ENCODE data around the gene PDS5B.

PDS5B gene

DNA sequence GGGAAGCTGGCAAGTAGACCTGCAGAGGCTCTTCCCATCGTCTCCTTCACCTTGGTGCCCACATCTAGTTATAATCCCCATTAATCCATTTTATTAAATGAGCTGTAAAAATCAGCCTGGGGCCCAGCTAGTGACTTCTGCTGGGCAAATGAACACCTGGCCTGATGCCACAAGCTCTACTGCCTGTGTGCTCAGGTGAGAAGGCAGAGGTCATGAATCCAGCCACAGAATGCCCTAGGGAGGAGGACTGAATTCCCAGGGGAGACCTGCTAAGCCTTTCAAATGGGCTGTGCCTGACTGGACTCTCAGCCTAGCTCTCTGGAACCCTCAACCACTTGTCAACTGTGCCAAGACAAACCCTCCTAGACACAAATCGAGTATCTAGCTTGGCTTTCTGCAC is 74.0 kb downstream of the PDS5B start:
- TF ChIP-seq GATA2 (IDR thresholded peaks at IDR 0.05; ENCODE audit: low read depth, low read length) (no peak), GATA3 (IDR thresholded peaks at IDR 0.05; ENCODE audit: low read depth, low read length) (no peak)

DNA sequence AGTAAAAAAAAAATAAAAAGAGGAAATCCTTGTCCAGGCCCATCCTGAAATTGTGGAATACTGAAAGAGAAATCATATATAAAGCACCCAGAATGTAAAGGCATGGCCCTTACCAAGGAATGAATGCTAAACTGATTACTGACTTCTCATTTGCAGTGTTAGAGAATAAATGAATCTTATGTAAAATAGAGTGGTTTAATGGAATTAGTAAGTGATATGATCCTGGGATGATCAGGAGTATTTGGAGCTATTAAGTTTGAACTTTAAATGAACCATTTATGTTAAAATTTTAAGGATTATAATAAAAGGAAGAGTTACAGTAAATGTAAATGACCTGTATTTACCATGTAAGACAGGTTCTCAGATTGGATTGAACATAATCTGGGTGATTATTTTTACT is 75.4 kb downstream of the PDS5B start:
- TF ChIP-seq GATA3 (IDR thresholded peaks at IDR 0.05; ENCODE audit: low read depth, low read length) (no peak), GATA2 (IDR thresholded peaks at IDR 0.05; ENCODE audit: low read depth, low read length) (no peak)

DNA sequence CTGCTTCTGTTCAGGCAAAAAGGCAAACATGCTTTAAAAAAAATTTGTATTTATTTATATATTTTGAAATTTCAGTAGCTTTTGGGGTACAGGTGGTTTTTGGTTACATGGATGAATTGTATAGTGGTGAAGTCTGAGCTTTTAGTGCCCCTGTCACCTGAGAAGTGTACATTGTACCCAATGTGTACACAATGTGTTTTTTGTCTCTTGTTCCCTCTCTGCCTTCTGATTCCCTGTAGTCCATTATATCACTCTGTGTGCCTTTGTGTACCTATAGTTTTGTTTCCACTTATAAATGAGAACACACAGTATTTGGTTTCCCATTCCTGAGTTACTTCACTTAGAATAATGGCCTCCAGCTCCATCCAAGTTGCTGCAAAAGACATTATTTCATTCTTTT is 77.4 kb downstream of the PDS5B start:
- TF ChIP-seq GATA2 (IDR thresholded peaks at IDR 0.05; ENCODE audit: low read depth, low read length) (no peak), GATA3 (IDR thresholded peaks at IDR 0.05; ENCODE audit: low read depth, low read length) (no peak)

DNA sequence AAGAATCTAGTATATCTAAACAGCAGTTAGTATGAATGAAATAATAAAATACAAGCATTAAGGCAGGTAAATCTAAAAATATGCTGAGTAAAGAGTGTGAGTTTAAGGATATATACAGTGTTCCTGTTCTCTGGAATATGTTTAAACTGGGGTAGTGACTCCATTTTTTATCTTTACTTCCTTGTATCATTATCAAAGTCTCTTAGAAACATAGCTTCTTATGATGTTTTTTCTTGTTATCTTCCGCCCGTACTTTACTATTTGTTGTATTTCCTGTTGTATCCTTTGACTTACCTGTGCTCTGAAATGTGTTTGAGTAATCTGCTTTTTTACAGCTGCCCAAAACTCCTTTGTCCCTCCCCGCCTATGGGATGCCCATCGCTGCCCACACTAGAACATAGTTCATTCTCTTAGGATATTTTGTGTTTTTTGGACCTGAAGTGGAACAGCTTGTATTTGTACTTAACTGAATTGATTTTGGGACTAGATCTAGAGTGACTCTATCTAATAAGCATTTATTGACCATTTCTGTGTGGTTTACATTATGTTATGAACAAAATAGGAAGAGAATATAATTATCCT is 80.8 kb downstream of the PDS5B start:
- TF ChIP-seq GATA3 (IDR thresholded peaks at IDR 0.05; ENCODE audit: low read depth, low read length): no peak
- no peak for TF ChIP-seq GATA2 (IDR thresholded peaks at IDR 0.05; ENCODE audit: low read depth, low read length)

DNA sequence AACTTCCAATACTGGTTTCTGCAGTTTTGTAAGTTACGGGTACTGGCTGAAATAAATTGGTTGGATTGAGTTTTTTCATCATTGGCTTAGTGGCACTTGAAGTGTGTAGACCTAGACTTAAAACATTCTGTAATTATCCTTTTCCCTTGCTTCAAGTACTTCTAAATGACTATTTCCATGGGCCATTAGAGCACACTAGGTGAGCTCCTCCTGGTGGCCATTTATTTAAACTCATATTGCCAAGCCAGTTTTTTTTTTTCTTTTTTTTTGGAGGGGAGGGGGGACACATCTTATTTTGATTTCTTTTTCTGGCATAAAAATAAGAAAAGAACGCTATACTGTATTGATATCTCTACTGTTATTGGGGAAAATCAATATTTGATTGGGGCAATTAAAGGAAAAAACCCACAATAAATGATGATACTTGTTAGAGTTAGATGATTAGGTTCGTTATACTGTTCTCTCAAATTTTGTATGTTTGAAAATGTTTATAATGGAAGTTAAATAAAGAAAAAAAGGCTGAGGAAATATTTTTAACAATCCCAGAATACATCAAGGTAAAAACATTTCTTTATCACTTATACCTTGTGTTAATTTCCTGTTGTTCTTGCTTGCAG is 82.9 kb downstream of the PDS5B start:
- TF ChIP-seq GATA2 (IDR thresholded peaks at IDR 0.05; ENCODE audit: low read depth, low read length) (no peak), GATA3 (IDR thresholded peaks at IDR 0.05; ENCODE audit: low read depth, low read length) (no peak)

DNA sequence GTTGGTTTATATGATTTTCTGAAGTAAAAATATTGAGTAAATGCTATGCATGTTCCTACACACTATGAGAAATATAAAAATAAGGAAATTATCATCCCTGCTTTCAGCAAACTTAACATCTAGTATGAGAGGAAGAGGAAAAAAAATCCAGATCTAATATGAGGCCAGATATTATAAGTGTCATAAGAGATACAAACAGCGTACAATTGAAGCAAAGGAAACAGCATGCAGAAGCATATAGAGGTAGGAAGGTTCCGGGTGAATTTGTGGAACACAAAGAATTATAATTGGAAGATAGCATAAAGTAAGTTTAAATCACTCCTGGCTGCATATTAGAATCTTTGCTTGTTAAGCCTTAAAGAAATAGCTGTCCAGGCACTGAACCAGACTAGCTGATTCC is 88.3 kb downstream of the PDS5B start:
- TF ChIP-seq GATA2 (IDR thresholded peaks at IDR 0.05; ENCODE audit: low read depth, low read length) (no peak), GATA3 (IDR thresholded peaks at IDR 0.05; ENCODE audit: low read depth, low read length) (no peak)

DNA sequence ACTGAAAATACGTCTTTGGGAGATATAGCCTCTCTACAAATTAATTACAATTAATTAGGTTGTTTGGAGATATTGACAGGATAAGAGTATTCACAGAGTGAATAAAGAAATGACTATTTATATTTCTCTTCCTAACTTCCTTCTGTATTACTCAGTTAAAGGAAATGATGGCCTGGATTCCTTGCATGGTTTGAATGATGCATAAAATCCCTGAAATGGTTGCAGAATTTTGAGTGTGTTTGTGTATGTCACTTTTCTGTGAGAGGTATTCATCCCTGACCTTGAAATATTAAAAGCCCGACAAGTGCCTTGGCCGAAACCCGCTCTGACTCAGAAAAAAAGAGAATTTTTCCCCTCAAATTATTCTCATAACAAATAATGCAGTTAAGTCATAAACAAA is 90.0 kb downstream of the PDS5B start:
- TF ChIP-seq GATA3 (IDR thresholded peaks at IDR 0.05; ENCODE audit: low read depth, low read length) (no peak), GATA2 (IDR thresholded peaks at IDR 0.05; ENCODE audit: low read depth, low read length) (no peak)

DNA sequence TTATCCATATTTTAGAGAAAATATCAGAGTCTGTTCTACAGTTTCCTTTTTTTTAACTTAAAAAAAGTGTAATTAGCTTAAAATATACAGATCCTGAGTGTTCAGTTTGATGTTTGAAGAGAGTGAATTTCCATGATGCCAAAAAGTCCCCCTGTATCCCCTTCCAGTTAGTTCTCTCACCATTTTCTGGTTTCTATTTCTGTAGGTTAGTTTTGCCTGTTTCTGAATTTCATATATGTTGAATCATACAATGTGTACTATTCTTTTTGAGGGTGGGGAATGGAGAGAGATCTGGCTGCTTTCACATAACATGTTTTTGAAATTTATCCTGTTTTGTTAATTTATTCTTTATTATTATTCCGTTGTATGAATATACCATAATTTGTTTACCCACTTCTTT is 95.9 kb downstream of the PDS5B start:
- TF ChIP-seq GATA2 (IDR thresholded peaks at IDR 0.05; ENCODE audit: low read depth, low read length): no peak
- TF ChIP-seq GATA3 (IDR thresholded peaks at IDR 0.05; ENCODE audit: low read depth, low read length): no peak

DNA sequence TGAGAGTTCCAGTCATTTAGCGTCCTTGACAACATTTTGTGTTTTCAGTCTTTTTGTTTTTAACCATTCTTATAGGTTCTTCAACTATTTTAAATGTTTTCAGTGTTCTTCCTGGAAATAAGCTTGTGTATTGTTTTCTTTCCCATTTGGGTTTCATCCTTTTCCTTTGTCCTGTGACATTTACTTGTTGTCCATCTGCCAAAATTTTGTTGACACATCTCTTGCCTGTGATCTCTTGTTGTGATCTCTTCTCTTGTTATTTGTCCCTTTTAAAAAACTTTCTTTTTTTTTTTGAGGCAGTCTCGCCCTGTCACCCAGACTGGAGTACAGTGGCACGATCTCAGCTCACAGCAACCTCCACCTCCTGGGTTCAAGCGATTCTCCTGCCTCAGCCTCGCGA is 96.5 kb downstream of the PDS5B start:
- TF ChIP-seq GATA2 (IDR thresholded peaks at IDR 0.05; ENCODE audit: low read depth, low read length) (no peak), GATA3 (IDR thresholded peaks at IDR 0.05; ENCODE audit: low read depth, low read length) (no peak)

DNA sequence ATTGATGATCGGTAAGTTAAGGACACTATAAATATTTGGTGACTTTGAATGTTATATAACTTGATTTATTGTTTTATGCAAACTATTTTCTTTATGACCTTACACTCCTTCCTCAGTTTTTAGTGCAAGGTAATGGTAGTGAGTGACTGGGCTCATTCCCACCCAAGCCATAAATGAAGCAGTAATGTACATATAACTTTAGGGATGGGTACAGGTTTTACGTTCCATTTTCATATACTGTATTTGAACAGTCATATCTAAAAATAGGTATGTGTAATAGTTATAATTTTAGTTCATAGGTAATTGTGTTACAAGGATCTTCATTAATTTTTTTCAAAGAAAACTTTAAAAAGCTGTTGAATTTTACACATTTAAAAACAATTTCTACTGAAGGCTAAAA is 101.0 kb downstream of the PDS5B start:
- no peak for TF ChIP-seq GATA2 (IDR thresholded peaks at IDR 0.05; ENCODE audit: low read depth, low read length)
- no peak for TF ChIP-seq GATA3 (IDR thresholded peaks at IDR 0.05; ENCODE audit: low read depth, low read length)

DNA sequence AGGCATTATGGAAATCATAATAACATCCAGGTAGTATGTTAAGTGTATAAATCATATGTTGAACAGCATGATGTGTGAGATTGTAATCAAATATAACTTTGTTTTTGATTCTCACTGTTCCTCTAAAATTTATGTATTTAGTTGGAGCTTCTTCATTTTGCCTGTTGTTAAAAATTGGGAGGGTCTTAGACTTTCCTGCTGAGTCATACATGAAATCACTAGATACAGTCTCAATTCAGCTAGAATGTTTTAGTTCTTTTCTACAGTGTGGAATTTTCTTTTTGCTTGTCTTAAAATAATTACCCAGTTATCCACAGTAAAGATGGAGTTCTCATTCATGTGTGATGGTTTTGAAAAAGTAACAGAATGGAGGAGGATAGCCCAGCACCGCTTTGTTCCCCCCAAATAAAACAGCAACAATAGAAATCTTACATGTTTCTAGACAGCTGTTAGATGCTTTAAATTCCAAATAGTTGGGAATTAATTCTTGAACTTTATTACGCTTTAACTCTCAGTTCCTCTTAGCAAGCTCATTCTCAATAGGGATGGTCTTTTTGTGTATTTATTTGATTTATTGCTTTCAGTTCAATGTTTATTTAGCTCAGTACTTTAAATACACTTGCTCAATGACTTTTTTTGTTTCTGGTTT is 109.5 kb downstream of the PDS5B start:
- TF ChIP-seq GATA3 (IDR thresholded peaks at IDR 0.05; ENCODE audit: low read depth, low read length) (no peak), GATA2 (IDR thresholded peaks at IDR 0.05; ENCODE audit: low read depth, low read length) (no peak)

DNA sequence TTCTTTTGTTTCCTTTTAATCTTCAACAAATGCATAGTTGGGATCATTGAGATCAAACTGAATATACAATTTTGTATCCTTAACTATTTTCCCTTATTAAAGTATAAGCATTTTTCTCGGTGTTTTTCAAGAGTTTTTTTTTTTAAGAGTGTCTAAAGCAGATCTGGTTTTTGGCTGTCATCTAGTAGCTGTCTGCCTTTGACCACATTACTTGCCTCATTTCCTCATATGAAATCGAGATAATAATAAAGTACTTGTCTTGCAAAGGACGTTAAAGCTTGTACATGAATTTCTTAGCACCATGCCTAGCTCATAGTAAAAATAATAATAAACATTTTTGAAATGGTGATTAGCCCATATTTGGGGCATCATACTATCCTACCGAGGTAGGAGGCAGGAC is 121.2 kb downstream of the PDS5B start:
- no peak for TF ChIP-seq GATA2 (IDR thresholded peaks at IDR 0.05; ENCODE audit: low read depth, low read length)
- no peak for TF ChIP-seq GATA3 (IDR thresholded peaks at IDR 0.05; ENCODE audit: low read depth, low read length)

DNA sequence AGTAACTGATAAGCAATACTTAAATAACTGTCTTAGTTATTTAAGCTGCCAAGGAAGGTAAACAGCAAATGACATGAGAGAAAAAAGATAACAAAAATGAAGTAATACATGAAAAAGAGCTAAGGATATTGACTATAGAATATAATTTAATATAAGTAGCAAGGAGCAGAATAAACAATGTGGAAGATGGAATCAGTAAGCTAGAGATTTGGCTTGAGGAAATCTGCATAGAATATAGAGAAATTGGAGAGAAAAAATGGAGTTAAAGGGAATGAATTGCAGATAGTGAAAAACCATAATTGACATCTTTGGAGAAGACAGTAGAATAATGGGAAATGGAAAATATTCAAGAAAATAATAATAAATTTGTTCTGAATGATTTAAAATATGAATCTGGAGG is 127.1 kb downstream of the PDS5B start:
- TF ChIP-seq GATA2 (IDR thresholded peaks at IDR 0.05; ENCODE audit: low read depth, low read length) (no peak), GATA3 (IDR thresholded peaks at IDR 0.05; ENCODE audit: low read depth, low read length) (no peak)

DNA sequence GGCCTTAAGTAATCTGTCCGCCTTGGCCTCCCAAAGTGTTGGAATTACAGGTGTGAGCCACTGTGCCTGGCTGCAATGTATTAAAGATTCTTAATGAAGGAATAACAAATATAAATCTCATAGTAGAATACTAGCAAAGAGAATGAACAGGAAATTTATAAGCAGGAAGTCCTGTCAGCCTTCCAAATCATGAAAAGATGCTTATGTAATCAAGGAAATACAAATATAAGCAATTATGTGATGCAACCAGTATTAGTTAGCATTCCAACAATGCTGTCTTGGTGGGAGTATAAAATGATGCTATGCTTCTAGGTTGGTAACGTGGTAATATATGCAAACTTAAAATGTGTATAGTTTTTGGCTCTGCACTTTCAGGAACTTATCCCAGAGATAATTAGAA is 133.8 kb downstream of the PDS5B start:
- TF ChIP-seq GATA2 (IDR thresholded peaks at IDR 0.05; ENCODE audit: low read depth, low read length) (no peak), GATA3 (IDR thresholded peaks at IDR 0.05; ENCODE audit: low read depth, low read length) (no peak)

DNA sequence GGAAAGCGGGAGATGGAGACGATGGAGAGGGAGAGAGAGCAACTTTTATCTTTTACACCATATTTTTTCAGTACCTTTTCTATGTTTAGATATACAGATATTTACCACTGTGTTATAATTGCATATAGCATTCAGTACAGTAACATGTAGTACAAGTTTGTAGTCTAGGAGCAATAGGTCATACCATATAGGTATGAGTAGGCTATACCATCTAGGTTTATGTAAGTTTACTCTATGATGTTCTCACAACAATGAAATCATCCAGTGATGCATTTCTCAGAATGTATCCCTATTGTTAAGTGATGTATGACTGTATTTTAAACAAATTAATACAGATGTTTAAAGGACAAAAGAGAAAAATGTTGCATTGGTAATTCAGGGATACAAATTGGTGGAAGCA is 136.1 kb downstream of the PDS5B start:
- TF ChIP-seq GATA3 (IDR thresholded peaks at IDR 0.05; ENCODE audit: low read depth, low read length): no peak
- TF ChIP-seq GATA2 (IDR thresholded peaks at IDR 0.05; ENCODE audit: low read depth, low read length): no peak
